Right ventricle myocardium inferior (tissue), 1 donor: Measurements from ENCODE around the gene GPLD1. TPM values are rescaled to one million over a fixed set of nuclear protein-coding genes. Genes with fewer than 3 reads are reported as not detected.
A peak's percentile ranks its signal among the peaks of the same experiment; 100 is the strongest.
"Not testable (repeated sequence)": the region's sequence is repeated elsewhere in the genome, so short reads cannot be mapped to it uniquely, and the experiment has no call there.

Experiments
- ATAC-seq: fragments of 200-7000 bp; cut with Tn5 transposase; one replicate; pipeline ENCODE4 v1.9.1; 2020; ENCODE audit warnings: mild to moderate bottlenecking, moderate library complexity
- DNase-seq: peaks from one replicate; pipeline ENCODE4 v3.0.0; 2021; ENCODE audit errors: missing footprints
- intact Hi-C: fragments of 100-400 bp; cut with DNase I; formaldehyde crosslinking; loops from one replicate; pipeline ENCODE4 v1.11.0; 2022
- total RNA-seq: library from RNA; stranded (reverse); fragmentation: NEBNext Ultra II Directional; extraction: Animal tissue kit (Norgen Biotek cat#: 25700); gene quantifications from one replicate; pipeline ENCODE4 v1.2.1, GENCODE V29; 2021
- donor health status: DM: no; HTN: yes; CAD: no; lungs with severe emphysema.

The GPLD1 gene
- total RNA-seq, 1 donor from 2014 or later: 1.1 TPM

- intact Hi-C loops: no loop called here
Observed at GRCh38 chr6:24430086-24430485, 59.3 kb downstream of the GPLD1 start.

GRCh38 chr6:24429146-24429545 is 60.2 kb downstream of the GPLD1 start:
- intact Hi-C loops: loop anchor here (10.0 kb wide), 1 partner anchor 276 kb away; no protein-coding TSS in a partner anchor
- DNase-seq (no peak), ATAC-seq (no peak)

More at GRCh38 chr6:24430086-24430485, 59.3 kb downstream of the GPLD1 start:
- DNase-seq: no peak
- ATAC-seq: no peak

GRCh38 chr6:24428615-24429014 is 60.8 kb downstream of the GPLD1 start:
- intact Hi-C loops: loop anchor here (10.0 kb wide), 1 partner anchor 276 kb away; no protein-coding TSS in a partner anchor
- no peak for DNase-seq
- no peak for ATAC-seq

GRCh38 chr6:24426729-24427446 is 62.5 kb downstream of the GPLD1 start:
- DNase-seq (no peak), ATAC-seq (no peak)
- intact Hi-C loops: loop anchor here (10.0 kb wide), 1 partner anchor 278 kb away; no protein-coding TSS in a partner anchor

GRCh38 chr6:24425091-24425490 is 64.3 kb downstream of the GPLD1 start:
- DNase-seq: no peak
- ATAC-seq: no peak
- intact Hi-C loops: loop anchor here (10.0 kb wide), 1 partner anchor 280 kb away; no protein-coding TSS in a partner anchor

GRCh38 chr6:24419526-24419925 is 69.9 kb downstream of the GPLD1 start:
- intact Hi-C loops: no loop called here
- no peak for ATAC-seq
- DNase-seq: no peak

- ATAC-seq: no peak
- DNase-seq: no peak
- intact Hi-C loops: no loop called here
Observed at GRCh38 chr6:24415753-24416152, 73.6 kb downstream of the GPLD1 start.

- ATAC-seq, DNase-seq, intact Hi-C loops: not testable (repeated sequence)
Observed at GRCh38 chr6:24414531-24414930, 74.8 kb downstream of the GPLD1 start.

- ATAC-seq (no peak), DNase-seq (no peak)
- intact Hi-C loops: no loop called here
Observed at GRCh38 chr6:24412294-24412693, 77.1 kb downstream of the GPLD1 start.

GRCh38 chr6:24410622-24411021 is 78.8 kb downstream of the GPLD1 start:
- intact Hi-C loops: no loop called here
- ATAC-seq (no peak), DNase-seq (no peak)

GRCh38 chr6:24408719-24409410 is 80.5 kb downstream of the GPLD1 start:
- intact Hi-C loops: no loop called here
- no peak for DNase-seq
- no peak for ATAC-seq

- DNase-seq: no peak
- intact Hi-C loops: no loop called here
- ATAC-seq: no peak
Observed at GRCh38 chr6:24405262-24405661, 84.1 kb downstream of the GPLD1 start.

GRCh38 chr6:24403501-24403824 is 85.9 kb downstream of the GPLD1 start:
- DNase-seq (no peak), ATAC-seq (no peak)
- intact Hi-C loops: no loop called here

- intact Hi-C loops: no loop called here
- peak; percentile 92 for DNase-seq
Observed at GRCh38 chr6:24402697-24403500, 86.5 kb downstream of the GPLD1 start, which contains the start of gene MRS2. Gene MRS2 (plus strand): TSS chr6:24402936. CDS start chr6:24403047, 111 bp downstream.

GRCh38 chr6:24401458-24401857 is 87.9 kb downstream of the GPLD1 start:
- DNase-seq (no peak), ATAC-seq (no peak)
- intact Hi-C loops: no loop called here

More at GRCh38 chr6:24402697-24403500, 86.5 kb downstream of the GPLD1 start, which contains the start of gene MRS2:
- ATAC-seq: peak; percentile 99

GRCh38 chr6:24400045-24401039 is 89.0 kb downstream of the GPLD1 start:
- DNase-seq, intact Hi-C loops, ATAC-seq: not testable (repeated sequence)

- no peak for DNase-seq
- intact Hi-C loops: no loop called here
- ATAC-seq: no peak
Observed at GRCh38 chr6:24397631-24398030, 91.7 kb downstream of the GPLD1 start.

GRCh38 chr6:24396824-24397223 is 92.6 kb downstream of the GPLD1 start:
- no peak for ATAC-seq
- intact Hi-C loops: no loop called here
- no peak for DNase-seq
